ENCODE data around the gene PRKAG2. TPM values are rescaled to one million over a fixed set of nuclear protein-coding genes. Genes with fewer than 3 reads are reported as not detected.

Gene PRKAG2
- total and polyA plus RNA-seq, 2 experiments from 2014 or later, result 17.0 to 19.5 TPM

GRCh38 chr7:151586531-151587260 is 290.2 kb downstream of the PRKAG2 start:
- Histone ChIP-seq H3K4me2 (ENCODE audit: unreplicated experiment) (no peak overlapping the region), H3K27me3 (replicated peaks; ENCODE audit: insufficient read depth) (no peaks in the 10 kb centered on the region), H3K9ac (no peak overlapping the region), H3K4me1 (ENCODE audit: insufficient read depth) (no peaks in the 10 kb centered on the region), H4K20me1 (ENCODE audit: insufficient read depth) (no peaks in the 10 kb centered on the region), H2AFZ (no peak overlapping the region), H3K9me2 (ENCODE audit: insufficient read depth) (no peaks in the 10 kb centered on the region), H3K9me3 (ENCODE audit: low read depth) (no peaks in the 10 kb centered on the region), H3K36me3 (ENCODE audit: low read depth) (no peaks in the 10 kb centered on the region), H3K27ac (no peak overlapping the region), H3K4me3 (no peak overlapping the region), H3F3A (ENCODE audit: insufficient read depth) (no peaks in the 10 kb centered on the region), H3K79me2 (ENCODE audit: insufficient read depth) (peaks cover 5% of the 10 kb centered on the region; the same call in 1 of the 2 replicates)
- no peak for DNase-seq
- 94% methylated on average over 14 of the region's 14 CpGs for WGBS, 2 experiments (ENCODE audit: low coverage in 1 of 2, low lambda C conversion rate in 2 of 2, missing lambda C conversion rate in 2 of 2)
- in situ Hi-C loops (cut with MboI), result no loop called here
- TF ChIP-seq EZH2 (IDR thresholded peaks at IDR 0.05; ENCODE audit: insufficient read depth, poor library complexity, severe bottlenecking) (no peak), EZH2phosphoT487 (IDR thresholded peaks at IDR 0.05; ENCODE audit: insufficient read depth, low read depth) (no peak)

- 93 to 95% methylated on average over 16 to 18 of the region's 18 CpGs for WGBS, 2 experiments (ENCODE audit: low coverage in 1 of 2, low lambda C conversion rate in 2 of 2, missing lambda C conversion rate in 2 of 2)
- H3K9ac ChIP-seq, result no peak overlapping the region
Measured at GRCh38 chr7:151585744-151586393, 291.0 kb downstream of the PRKAG2 start.

GRCh38 chr7:151581741-151582140 is 295.2 kb downstream of the PRKAG2 start:
- H3K36me3 ChIP-seq (ENCODE audit: low read depth), result 0 out of 2 replicates have a peak, but pooled peaks cover 5% of the 10 kb centered on the region
- H4K20me1 ChIP-seq (ENCODE audit: insufficient read depth), result no peaks in the 10 kb centered on the region
- H3F3A ChIP-seq (ENCODE audit: insufficient read depth), result peaks cover 3% of the 10 kb centered on the region; the same call in 1 of the 2 replicates
- H3K4me1 ChIP-seq (ENCODE audit: insufficient read depth), result no peaks in the 10 kb centered on the region
- no peaks in the 10 kb centered on the region for H3K27me3 ChIP-seq (replicated peaks; ENCODE audit: insufficient read depth)
- WGBS, 2 experiments (ENCODE audit: low coverage in 1 of 2, low lambda C conversion rate in 2 of 2, missing lambda C conversion rate in 2 of 2), result 93 to 95% methylated on average over 8 of the region's 8 CpGs
- no peak overlapping the region for H3K9ac ChIP-seq
- TF ChIP-seq EZH2phosphoT487 (IDR thresholded peaks at IDR 0.05; ENCODE audit: insufficient read depth, low read depth) (no peak), EZH2 (IDR thresholded peaks at IDR 0.05; ENCODE audit: insufficient read depth, poor library complexity, severe bottlenecking) (no peak)
- peaks cover 12% of the 10 kb centered on the region; the same call in 1 of the 2 replicates for H3K79me2 ChIP-seq (ENCODE audit: insufficient read depth)
- H3K9me3 ChIP-seq (ENCODE audit: low read depth), result no peaks in the 10 kb centered on the region
- no peak overlapping the region for H3K27ac ChIP-seq
- H2AFZ ChIP-seq, result no peak overlapping the region
- in situ Hi-C loops (cut with MboI), result no loop called here
- H3K4me2 ChIP-seq (ENCODE audit: unreplicated experiment), result no peak overlapping the region
- H3K4me3 ChIP-seq, result no peak overlapping the region
- H3K9me2 ChIP-seq (ENCODE audit: insufficient read depth), result no peaks in the 10 kb centered on the region
- DNase-seq, result no peak

More at GRCh38 chr7:151585744-151586393, 291.0 kb downstream of the PRKAG2 start:
- H3K36me3 ChIP-seq (ENCODE audit: low read depth), result no peaks in the 10 kb centered on the region
- no peaks in the 10 kb centered on the region for H3K9me3 ChIP-seq (ENCODE audit: low read depth)
- no peaks in the 10 kb centered on the region for H4K20me1 ChIP-seq (ENCODE audit: insufficient read depth)
- peaks cover 5% of the 10 kb centered on the region; the same call in 1 of the 2 replicates for H3K79me2 ChIP-seq (ENCODE audit: insufficient read depth)
- H3K9me2 ChIP-seq (ENCODE audit: insufficient read depth), result no peaks in the 10 kb centered on the region
- no peak overlapping the region for H3K4me3 ChIP-seq
- no peak overlapping the region for H2AFZ ChIP-seq
- DNase-seq, result no peak
- no peak overlapping the region for H3K4me2 ChIP-seq (ENCODE audit: unreplicated experiment)
- in situ Hi-C loops (cut with MboI), result no loop called here
- TF ChIP-seq EZH2 (IDR thresholded peaks at IDR 0.05; ENCODE audit: insufficient read depth, poor library complexity, severe bottlenecking), result no peak
- no peak for TF ChIP-seq EZH2phosphoT487 (IDR thresholded peaks at IDR 0.05; ENCODE audit: insufficient read depth, low read depth)
- peaks cover 3% of the 10 kb centered on the region; the same call in 1 of the 2 replicates for H3F3A ChIP-seq (ENCODE audit: insufficient read depth)
- no peaks in the 10 kb centered on the region for H3K27me3 ChIP-seq (replicated peaks; ENCODE audit: insufficient read depth)
- no peak overlapping the region for H3K27ac ChIP-seq
- no peaks in the 10 kb centered on the region for H3K4me1 ChIP-seq (ENCODE audit: insufficient read depth)

DNA sequence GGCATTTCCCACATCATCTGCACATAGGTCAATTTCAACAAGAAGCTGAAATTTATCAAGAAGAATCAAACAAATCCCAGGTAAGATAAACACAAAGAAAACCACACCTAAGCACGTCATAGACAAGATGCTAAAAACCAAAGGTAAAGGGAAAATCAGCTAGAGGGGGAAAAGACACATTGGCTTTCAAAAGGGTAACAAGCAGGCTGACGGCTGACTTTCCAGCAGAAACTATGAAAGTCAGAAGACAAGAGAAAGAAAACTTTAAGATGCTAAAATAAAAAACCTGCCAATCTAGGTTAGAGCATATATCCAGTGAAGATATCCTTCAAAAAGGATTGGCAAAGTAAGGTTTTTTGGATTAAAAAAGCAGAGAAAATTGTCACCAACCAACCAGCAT is 297.3 kb downstream of the PRKAG2 start:
- peak; percentile 30 for DNase-seq
- 90 to 96% methylated on average over 2 of the region's 2 CpGs for WGBS, 2 experiments (ENCODE audit: low coverage in 1 of 2, low lambda C conversion rate in 2 of 2, missing lambda C conversion rate in 2 of 2)
- Histone ChIP-seq H3K4me1 (ENCODE audit: insufficient read depth) (no peaks in the 10 kb centered on the region), H3K9me3 (ENCODE audit: low read depth) (no peaks in the 10 kb centered on the region), H2AFZ (no peak overlapping the region), H3K9me2 (ENCODE audit: insufficient read depth) (no peaks in the 10 kb centered on the region), H3K27me3 (replicated peaks; ENCODE audit: insufficient read depth) (no peaks in the 10 kb centered on the region), H3K27ac (no peak overlapping the region), H4K20me1 (ENCODE audit: insufficient read depth) (no peaks in the 10 kb centered on the region), H3F3A (ENCODE audit: insufficient read depth) (peaks cover 3% of the 10 kb centered on the region; the same call in 1 of the 2 replicates), H3K4me3 (no peak overlapping the region), H3K36me3 (ENCODE audit: low read depth) (0 out of 2 replicates have a peak, but pooled peaks cover 6% of the 10 kb centered on the region), H3K79me2 (ENCODE audit: insufficient read depth) (peaks cover 12% of the 10 kb centered on the region; the same call in 1 of the 2 replicates), H3K4me2 (ENCODE audit: unreplicated experiment) (no peak overlapping the region), H3K9ac (no peak overlapping the region)
- TF ChIP-seq EZH2 (IDR thresholded peaks at IDR 0.05; ENCODE audit: insufficient read depth, poor library complexity, severe bottlenecking) (no peak), EZH2phosphoT487 (IDR thresholded peaks at IDR 0.05; ENCODE audit: insufficient read depth, low read depth) (no peak)
- in situ Hi-C loops (cut with MboI), result no loop called here
